Caco-2 (cell line): ENCODE data around the gene ZNF318. TPM values are rescaled to one million over a fixed set of nuclear protein-coding genes. Genes with fewer than 3 reads are reported as not detected.
"Not testable (repeated sequence)": the region's sequence is repeated elsewhere in the genome, so short reads cannot be mapped to it uniquely, and the experiment has no call there.

Experiments
- BruUV-seq: library from RNA; stranded (reverse); fragments of 400-500 nt; replicated peaks from 2 replicates; lab custom pipeline; 2021; lab: Mats Ljungman, UMichigan
- CTCF ChIA-PET: fragments of 300-600 bp; sonication (Branson Sonifier 250); formaldehyde crosslinking; loops from one replicate; lab custom pipeline; 2022; ENCODE audit warnings: antibody characterized with exemption; lab: Charles Lee
- POLR2A ChIA-PET: fragments of 300-600 bp; sonication (Branson Sonifier 250); formaldehyde crosslinking; loops from one replicate; lab custom pipeline; 2022; ENCODE audit warnings: antibody characterized with exemption; lab: Charles Lee
- DNase-seq, 2 experiments: peaks; one replicate each; pipeline versions ENCODE4 v3.0.0 to v3.0.0-alpha.2; 2020 to 2022
- H3K27me3 ChIP-seq: replicated peaks from 2 replicates; pipeline ENCODE4 v1.6.0; 2011; ENCODE audit warnings: low read length; ENCODE audit not compliant: control insufficient read depth, insufficient read depth
- H3K36me3 ChIP-seq: 2 replicates; pipeline ENCODE4 v1.5.1; 2011; ENCODE audit warnings: low read length; ENCODE audit not compliant: control insufficient read depth, insufficient read depth
- H3K4me1 ChIP-seq: fragments of 250-450 bp; sonication (Bioruptor Pico); 2 replicates; pipeline ENCODE4 v1.5.1; 2020; ENCODE audit warnings: mild to moderate bottlenecking
- H3K4me3 ChIP-seq: 2 replicates; pipeline ENCODE4 v1.5.1; 2011; ENCODE audit warnings: low read depth, mild to moderate bottlenecking, control low read depth, low read length
- H3K9me3 ChIP-seq: fragments of 250-450 bp; sonication (Bioruptor Pico); 2 replicates; pipeline ENCODE4 v1.5.1; 2020; ENCODE audit warnings: mild to moderate bottlenecking, moderate library complexity
- H3K27ac Mint-ChIP-seq: one replicate; pipeline ENCODE4 v1.8.0; 2022; ENCODE audit warnings: mixed read lengths; ENCODE audit not compliant: unreplicated experiment
- H3K27me3 Mint-ChIP-seq: one replicate; pipeline ENCODE4 v1.8.0; 2022; ENCODE audit warnings: mixed read lengths; ENCODE audit not compliant: insufficient read depth, unreplicated experiment
- H3K36me3 Mint-ChIP-seq: one replicate; pipeline ENCODE4 v1.8.0; 2022; ENCODE audit warnings: mild to moderate bottlenecking, mixed read lengths; ENCODE audit not compliant: insufficient read depth, unreplicated experiment
- H3K4me1 Mint-ChIP-seq: one replicate; pipeline ENCODE4 v1.8.0; 2022; ENCODE audit warnings: low read depth, mixed read lengths; ENCODE audit not compliant: unreplicated experiment
- H3K4me3 Mint-ChIP-seq: one replicate; pipeline ENCODE4 v1.8.0; 2022; ENCODE audit warnings: mild to moderate bottlenecking, moderate library complexity, mixed read lengths; ENCODE audit not compliant: unreplicated experiment
- H3K9me3 Mint-ChIP-seq: one replicate; pipeline ENCODE4 v1.8.0; 2022; ENCODE audit warnings: mixed read lengths; ENCODE audit not compliant: unreplicated experiment
- intact Hi-C: fragments of 100-400 bp; cut with micrococcal nuclease; formaldehyde crosslinking; loops from one replicate; pipeline ENCODE4 v1.10.0; 2022; ENCODE audit not compliant: unreplicated experiment
- total RNA-seq: library from RNA; stranded (reverse); gene quantifications from 2 replicates; pipeline ENCODE4 v1.2.3, GENCODE V29; 2022
- TF ChIP-seq, protein P1 (sequence below), 2 experiments: fragments of 200-600 bp in 1 of 2; IDR thresholded peaks; 1 replicate in 1 of 2; 2 replicates in 1 of 2; pipeline versions ENCODE4 v1.5.1 to v1.8.0; 2011 to 2022; ENCODE audit warnings: antibody characterized with exemption in 1 of 2, control low read depth in 1 of 2, inconsistent platforms in 1 of 2, low read depth in 1 of 2, low read length in 1 of 2, mild to moderate bottlenecking in 1 of 2, moderate library complexity in 1 of 2; ENCODE audit not compliant: insufficient read depth in 1 of 2, severe bottlenecking in 1 of 2, unreplicated experiment in 1 of 2

Gene ZNF318
- total RNA-seq, 1 experiment from 2014 or later, result 11.7 TPM

DNA sequence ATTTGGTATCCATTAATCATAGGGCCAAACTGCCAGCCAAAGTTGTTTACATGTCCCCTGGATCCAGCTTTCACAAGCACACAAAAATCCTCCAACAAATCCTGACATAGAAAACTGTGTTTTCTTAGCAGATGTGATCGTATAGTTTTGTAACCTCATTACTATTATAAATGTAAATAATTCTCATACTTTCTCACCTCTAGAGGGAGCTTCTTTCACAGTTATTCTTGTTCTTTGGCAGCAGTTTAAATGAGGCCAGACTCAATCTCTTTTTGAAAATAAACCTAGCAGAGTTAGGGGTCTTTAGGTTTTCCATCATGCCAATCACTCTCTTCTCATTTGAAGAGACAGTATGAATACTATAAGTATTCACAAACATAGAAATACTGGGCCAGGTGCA, 17.0 kb upstream of the ZNF318 start:
- no peak overlapping the region for H3K27ac Mint-ChIP-seq
- H3K27me3 Mint-ChIP-seq, result no peaks in the 10 kb centered on the region
- H3K4me3 ChIP-seq, result no peak overlapping the region
- no TSS peak for BruUV-seq
- H3K36me3 ChIP-seq, result no peaks in the 10 kb centered on the region
- TF ChIP-seq, protein P1, sequence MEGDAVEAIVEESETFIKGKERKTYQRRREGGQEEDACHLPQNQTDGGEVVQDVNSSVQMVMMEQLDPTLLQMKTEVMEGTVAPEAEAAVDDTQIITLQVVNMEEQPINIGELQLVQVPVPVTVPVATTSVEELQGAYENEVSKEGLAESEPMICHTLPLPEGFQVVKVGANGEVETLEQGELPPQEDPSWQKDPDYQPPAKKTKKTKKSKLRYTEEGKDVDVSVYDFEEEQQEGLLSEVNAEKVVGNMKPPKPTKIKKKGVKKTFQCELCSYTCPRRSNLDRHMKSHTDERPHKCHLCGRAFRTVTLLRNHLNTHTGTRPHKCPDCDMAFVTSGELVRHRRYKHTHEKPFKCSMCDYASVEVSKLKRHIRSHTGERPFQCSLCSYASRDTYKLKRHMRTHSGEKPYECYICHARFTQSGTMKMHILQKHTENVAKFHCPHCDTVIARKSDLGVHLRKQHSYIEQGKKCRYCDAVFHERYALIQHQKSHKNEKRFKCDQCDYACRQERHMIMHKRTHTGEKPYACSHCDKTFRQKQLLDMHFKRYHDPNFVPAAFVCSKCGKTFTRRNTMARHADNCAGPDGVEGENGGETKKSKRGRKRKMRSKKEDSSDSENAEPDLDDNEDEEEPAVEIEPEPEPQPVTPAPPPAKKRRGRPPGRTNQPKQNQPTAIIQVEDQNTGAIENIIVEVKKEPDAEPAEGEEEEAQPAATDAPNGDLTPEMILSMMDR (IDR thresholded peaks at IDR 0.05; ENCODE audit: insufficient read depth in 1 of 2, low read depth in 1 of 2, low read length in 1 of 2, severe bottlenecking in 1 of 2, unreplicated experiment in 1 of 2), result peak; percentile 15 to 54
- H3K4me3 Mint-ChIP-seq, result no peak overlapping the region
- DNase-seq, result no peak
- H3K9me3 Mint-ChIP-seq, result no peaks in the 10 kb centered on the region
- peaks cover 18% of the 10 kb centered on the region for H3K4me1 Mint-ChIP-seq
- CTCF ChIA-PET, result interaction anchor here (1.0 to 1.4 kb wide), 5 partner anchors 8 to 120 kb away, joined by 3 to 20 read pairs (median 7); partner anchors contain the start of gene ZNF318
- intact Hi-C loops, result loop anchor here (1.0 to 2.0 kb wide), 2 partner anchors 68 to 120 kb away; partner anchors contain the start of gene DLK2
- H3K4me1 ChIP-seq, result peaks cover 23% of the 10 kb centered on the region
- POLR2A ChIA-PET, result no interaction called here
- H3K27me3 ChIP-seq, result no peaks in the 10 kb centered on the region
- no peaks in the 10 kb centered on the region for H3K36me3 Mint-ChIP-seq
- no peaks in the 10 kb centered on the region for H3K9me3 ChIP-seq

DNA sequence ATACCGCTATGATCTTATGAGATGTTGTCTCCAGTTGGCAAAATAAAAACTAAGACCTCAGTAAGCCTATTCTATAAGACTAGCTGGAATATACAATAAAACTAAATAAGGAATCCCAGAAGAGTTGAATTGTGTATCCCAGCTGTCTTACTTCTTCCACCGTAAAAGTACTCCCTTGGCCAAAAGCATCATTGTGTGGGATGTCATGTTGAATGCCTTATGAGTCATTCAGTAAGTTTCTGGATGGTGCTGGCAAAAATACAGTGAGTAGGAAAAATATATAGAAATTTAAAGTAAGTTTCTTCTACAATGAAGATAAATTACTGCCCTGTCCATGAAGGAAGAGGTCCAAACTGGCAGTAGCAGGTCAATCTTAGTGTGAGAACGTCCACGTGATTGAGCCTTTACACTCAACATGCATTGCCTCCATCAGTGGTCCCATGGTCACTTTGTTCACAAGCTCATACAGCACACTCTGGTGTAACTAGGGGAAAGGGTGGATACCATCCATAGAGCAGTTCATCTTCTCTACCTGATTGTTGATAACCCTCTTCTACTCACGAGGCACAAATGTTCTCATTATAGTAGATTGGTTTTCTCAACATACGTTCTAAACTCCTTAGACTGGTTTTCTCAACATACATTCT, 13.7 kb upstream of the ZNF318 start:
- ChIA-PET CTCF (interaction anchor here (0.7 kb wide), 1 partner anchor 74 kb away, joined by 3 read pairs; no protein-coding TSS in a partner anchor), POLR2A (interaction anchor here (0.6 kb wide), 1 partner anchor 64 kb away, joined by 6 read pairs; no protein-coding TSS in a partner anchor)
- BruUV-seq, result no TSS peak
- Histone ChIP-seq H3K4me3 (no peak overlapping the region), H3K9me3 (no peaks in the 10 kb centered on the region), H3K36me3 (no peaks in the 10 kb centered on the region), H3K4me1 (no peaks in the 10 kb centered on the region), H3K27me3 (no peaks in the 10 kb centered on the region)
- Mint-ChIP-seq H3K27ac (no peak overlapping the region), H3K4me3 (no peak overlapping the region), H3K36me3 (no peaks in the 10 kb centered on the region), H3K27me3 (peaks cover 3% of the 10 kb centered on the region), H3K9me3 (no peaks in the 10 kb centered on the region), H3K4me1 (no peaks in the 10 kb centered on the region)
- no peak for DNase-seq
- intact Hi-C loops, result no loop called here
- TF ChIP-seq, protein P1 (IDR thresholded peaks at IDR 0.05; ENCODE audit: insufficient read depth in 1 of 2, low read depth in 1 of 2, low read length in 1 of 2, severe bottlenecking in 1 of 2, unreplicated experiment in 1 of 2), result no peak

DNA sequence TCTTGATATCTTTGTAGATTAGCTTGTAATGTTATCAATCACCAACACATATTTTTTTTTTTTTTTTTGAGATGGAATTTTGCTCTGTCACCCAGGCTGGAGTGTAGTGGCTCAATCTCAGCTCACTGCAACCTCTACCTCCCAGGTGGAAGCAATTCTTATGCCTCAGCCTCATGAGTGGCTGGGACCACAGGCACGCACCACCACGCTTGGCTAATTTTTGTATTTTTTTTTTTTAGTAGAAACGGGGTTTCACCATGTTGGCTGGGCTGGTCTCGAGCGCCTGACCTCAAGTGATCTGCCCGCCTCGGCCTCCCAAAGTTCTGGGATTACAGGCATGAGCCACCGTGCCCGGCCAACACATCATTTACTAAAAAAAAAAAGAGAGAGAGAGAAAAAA, 11.4 kb upstream of the ZNF318 start:
- intact Hi-C loops, H3K9me3 ChIP-seq, CTCF ChIA-PET, H3K27ac Mint-ChIP-seq, POLR2A ChIA-PET, BruUV-seq, H3K9me3 Mint-ChIP-seq, H3K4me1 Mint-ChIP-seq, H3K27me3 Mint-ChIP-seq, H3K4me3 Mint-ChIP-seq, DNase-seq, H3K27me3 ChIP-seq, H3K36me3 Mint-ChIP-seq, H3K36me3 ChIP-seq, H3K4me1 ChIP-seq, H3K4me3 ChIP-seq: not testable (repeated sequence)
